GM18526 (cell line): ENCODE results near the gene TASOR2.
A peak's percentile ranks its signal among the peaks of the same experiment; 100 is the strongest.

ENCODE experiments used
- POLR2A ChIP-seq: IDR thresholded peaks from 3 replicates; pipeline ENCODE4 v1.6.1; 2011; ENCODE audit not compliant: insufficient read length; ENCODE audit errors: extremely low read depth

Gene TASOR2

GRCh38 chr10:5685764-5686240 is 1.2 kb downstream of the TASOR2 start:
- no peak for TF ChIP-seq POLR2A

- no peak for TF ChIP-seq POLR2A
Observed at GRCh38 chr10:5688587-5688986, 3.9 kb downstream of the TASOR2 start.

GRCh38 chr10:5691786-5692185 is 7.1 kb downstream of the TASOR2 start:
- no peak for TF ChIP-seq POLR2A

- peak; percentile 35 for TF ChIP-seq POLR2A
Observed at GRCh38 chr10:5692461-5693358, 8.1 kb downstream of the TASOR2 start.

- no peak for TF ChIP-seq POLR2A
Observed at GRCh38 chr10:5694573-5694972, 9.9 kb downstream of the TASOR2 start.

GRCh38 chr10:5697342-5697741 is 12.7 kb downstream of the TASOR2 start:
- no peak for TF ChIP-seq POLR2A

- TF ChIP-seq POLR2A: no peak
Observed at GRCh38 chr10:5698062-5698461, 13.4 kb downstream of the TASOR2 start.

- TF ChIP-seq POLR2A: no peak
Observed at GRCh38 chr10:5708356-5708755, 23.7 kb downstream of the TASOR2 start.

GRCh38 chr10:5709865-5710264 is 25.2 kb downstream of the TASOR2 start:
- no peak for TF ChIP-seq POLR2A

- TF ChIP-seq POLR2A: no peak
Observed at GRCh38 chr10:5710859-5711258, 26.2 kb downstream of the TASOR2 start.

- TF ChIP-seq POLR2A: no peak
Observed at GRCh38 chr10:5711642-5712041, 27.0 kb downstream of the TASOR2 start.

GRCh38 chr10:5719546-5719945 is 34.9 kb downstream of the TASOR2 start:
- TF ChIP-seq POLR2A: no peak

- TF ChIP-seq POLR2A: no peak
Observed at GRCh38 chr10:5720182-5720581, 35.5 kb downstream of the TASOR2 start.

- no peak for TF ChIP-seq POLR2A
Observed at GRCh38 chr10:5723692-5724091, 39.1 kb downstream of the TASOR2 start.

- TF ChIP-seq POLR2A: no peak
Observed at GRCh38 chr10:5730766-5731165, 46.1 kb downstream of the TASOR2 start.

GRCh38 chr10:5731559-5731958 is 46.9 kb downstream of the TASOR2 start:
- TF ChIP-seq POLR2A: no peak

- TF ChIP-seq POLR2A: no peak
Observed at GRCh38 chr10:5732141-5732540, 47.5 kb downstream of the TASOR2 start.
